Activated T-helper 1 cell treated with anti-CD3 and anti-CD28 coated beads, Interleukin-2, amount 50 U/mL, for 16 hours (primary cell): ENCODE measurements around the gene SIK2.

Source experiments
- DNase-seq, 2 donors: peaks; one replicate each; pipeline ENCODE4 v3.0.0-alpha.2; 2020; ENCODE audit warnings: low read depth in 1 of 2, low spot score in 1 of 2

Gene SIK2

DNA sequence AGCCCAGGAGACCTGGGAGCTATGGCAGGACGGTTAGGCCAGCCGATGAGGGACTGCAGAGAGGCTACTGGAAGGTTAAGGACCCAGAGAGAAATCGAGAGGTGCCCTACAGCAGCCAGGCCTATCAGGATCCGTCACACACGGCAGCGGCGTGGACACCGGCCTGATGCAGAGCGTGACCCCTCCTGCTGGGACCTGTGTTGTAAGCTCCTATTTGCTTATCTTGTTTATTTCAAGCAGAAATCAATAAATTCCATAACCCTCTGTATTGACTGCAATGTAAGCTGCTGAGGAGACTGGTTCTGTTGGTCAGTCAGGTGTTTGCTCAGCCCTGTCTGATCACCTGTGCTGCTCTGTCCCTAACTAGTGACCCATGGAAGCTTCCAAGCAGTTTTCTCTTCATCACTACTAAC, 124.1 kb downstream of the SIK2 start:
- no peak for DNase-seq

DNA sequence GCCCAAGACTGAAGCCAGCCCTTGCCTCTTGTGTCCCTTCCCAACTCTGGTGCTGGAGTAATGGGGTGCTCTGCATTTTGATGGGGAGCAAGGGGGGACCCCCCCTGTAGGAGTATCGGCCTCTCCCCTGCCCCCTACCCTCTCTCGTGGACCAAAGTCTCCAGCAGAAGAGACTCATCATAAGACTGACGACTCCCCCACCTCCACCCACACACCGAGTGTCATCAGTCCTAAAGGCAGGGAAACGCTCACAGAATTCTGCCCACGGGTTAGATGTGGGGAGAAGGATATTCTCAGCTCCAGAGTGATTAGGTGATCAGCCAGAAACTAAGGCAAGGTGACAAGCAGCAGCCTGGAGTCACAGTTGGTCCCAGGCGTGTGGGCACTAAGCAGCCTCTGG, 125.2 kb downstream of the SIK2 start:
- DNase-seq = no peak

- DNase-seq = no peak
Measured at GRCh38 chr11:111729071-111729830, 127.0 kb downstream of the SIK2 start.

DNA sequence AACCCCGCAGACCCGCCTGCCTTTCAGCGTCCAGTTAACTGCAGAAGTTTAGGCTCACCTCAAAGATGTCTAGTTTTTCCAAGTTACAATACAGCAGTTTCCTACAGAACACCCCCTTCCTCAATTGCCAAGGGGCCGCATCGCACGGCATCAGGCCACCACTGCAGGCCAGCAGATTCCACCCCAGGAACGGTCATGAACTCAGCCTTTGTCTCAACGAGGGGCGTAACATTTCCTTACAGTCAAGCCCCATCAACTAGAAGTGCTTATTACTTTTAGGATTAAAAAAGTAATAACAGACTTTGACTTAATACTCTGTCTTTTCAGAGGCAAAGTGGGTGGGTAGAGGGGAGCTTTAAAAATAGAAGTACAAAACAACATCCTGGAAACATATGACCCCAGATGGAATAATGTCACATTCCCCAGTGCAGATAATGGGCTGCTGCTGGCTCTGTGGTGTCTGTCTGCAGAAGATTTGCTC, 127.6 kb downstream of the SIK2 start:
- DNase-seq = no peak

GRCh38 chr11:111730871-111731591, 128.8 kb downstream of the SIK2 start:
- DNase-seq = no peak

GRCh38 chr11:111731821-111732220, 129.6 kb downstream of the SIK2 start:
- no peak for DNase-seq

DNA sequence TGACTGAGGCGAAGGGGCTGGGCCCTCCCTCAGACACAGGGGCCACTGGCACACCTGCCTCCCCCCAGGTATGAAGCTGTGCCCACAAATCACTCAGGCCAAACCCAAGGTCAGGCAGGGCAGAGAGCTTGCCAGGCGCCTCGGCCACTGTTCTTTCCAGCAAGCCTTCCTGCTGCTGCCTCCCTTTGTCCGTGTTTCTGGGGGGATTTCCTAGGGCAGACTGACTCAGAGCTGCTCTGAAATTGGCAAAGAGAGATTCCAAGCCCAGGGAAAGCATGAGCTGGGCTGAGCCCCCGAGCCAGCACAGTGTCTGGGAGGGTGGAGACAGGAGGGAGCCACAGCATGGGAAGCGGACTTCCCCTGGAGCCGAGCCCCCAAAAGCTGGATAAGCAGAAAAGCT, 130.8 kb downstream of the SIK2 start:
- DNase-seq = no peak

GRCh38 chr11:111733611-111734088, 131.4 kb downstream of the SIK2 start:
- DNase-seq = no peak

GRCh38 chr11:111734101-111734953, 132.1 kb downstream of the SIK2 start:
- DNase-seq = no peak

GRCh38 chr11:111734954-111735261, 132.7 kb downstream of the SIK2 start:
- DNase-seq = no peak

DNA sequence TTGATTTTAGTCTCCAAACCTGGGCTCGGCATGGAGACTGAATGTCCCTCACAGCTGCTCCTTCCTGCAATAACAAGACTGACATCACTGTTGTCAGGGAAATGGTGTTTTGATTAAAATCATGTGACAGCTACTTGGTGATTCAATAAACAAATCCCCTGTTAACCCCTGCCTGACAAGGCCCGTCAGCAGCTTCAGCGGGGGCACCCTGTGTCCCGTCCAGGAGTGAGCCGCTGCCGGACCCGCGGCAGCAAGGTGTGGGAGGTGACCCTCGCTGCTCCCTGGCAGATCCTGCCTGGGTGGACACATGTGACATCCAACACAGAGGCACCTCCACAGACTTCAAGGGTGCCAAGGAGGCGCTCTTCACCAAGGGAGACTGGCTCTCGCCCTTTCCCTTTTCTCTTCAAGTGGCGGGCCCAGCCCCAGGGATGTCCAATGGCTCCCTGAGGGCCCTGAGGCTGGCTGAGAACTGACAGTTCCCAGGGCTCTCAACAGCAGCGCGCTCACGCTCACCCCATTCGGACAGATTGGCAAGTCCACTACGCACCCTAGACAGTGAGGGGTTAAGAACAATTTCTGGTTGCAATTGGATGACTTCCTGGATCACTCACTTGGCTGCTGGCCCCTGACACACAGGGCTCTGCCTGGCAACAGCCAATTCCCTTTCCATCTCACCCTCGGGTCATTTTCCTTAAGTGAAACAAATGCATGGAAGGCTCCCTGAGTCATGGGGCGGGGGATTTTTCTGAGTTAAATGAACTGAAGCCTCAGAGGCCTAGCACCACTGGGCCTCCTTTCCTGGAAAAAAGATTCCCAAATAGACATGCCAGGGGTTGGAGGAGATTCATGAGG, 133.2 kb downstream of the SIK2 start:
- no peak for DNase-seq

GRCh38 chr11:111736181-111736590, 133.9 kb downstream of the SIK2 start:
- no peak for DNase-seq

GRCh38 chr11:111736621-111737443, 134.6 kb downstream of the SIK2 start:
- DNase-seq = no peak

DNA sequence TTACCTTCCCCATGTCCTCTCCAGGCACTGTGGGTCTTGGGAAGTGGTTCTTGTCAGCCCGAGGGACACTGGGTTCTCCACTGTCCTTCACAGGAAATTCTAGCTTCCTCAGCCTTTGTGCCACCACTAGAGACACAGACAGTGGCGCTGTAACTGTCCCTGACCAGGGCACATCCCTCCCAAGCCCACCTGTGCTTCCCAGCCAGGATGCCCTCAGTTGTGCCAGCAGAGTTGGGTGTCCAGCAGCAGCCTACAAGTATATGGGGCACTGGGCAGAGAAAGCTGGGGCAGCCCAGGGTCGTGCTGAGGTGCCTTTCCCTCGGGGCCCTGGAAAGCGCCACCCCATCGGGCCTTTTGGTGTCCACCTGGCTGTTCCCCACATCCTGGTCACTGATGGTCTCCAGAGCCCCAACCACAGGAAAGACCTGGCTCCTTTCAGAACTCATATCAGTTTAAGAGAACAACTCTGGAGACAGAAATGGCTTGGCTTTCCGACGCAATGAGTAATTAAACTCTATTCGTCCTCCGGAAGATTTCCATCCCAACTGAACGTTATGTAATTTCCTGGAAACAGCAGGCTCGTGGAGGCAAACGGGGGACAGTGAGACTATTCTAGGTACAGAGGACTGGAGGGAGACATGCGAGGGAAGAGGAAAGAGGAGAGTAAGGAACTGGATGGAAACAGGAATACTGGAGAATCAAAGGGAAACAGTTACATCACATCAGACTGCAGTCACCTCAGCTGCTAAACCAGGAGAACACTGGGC, 135.4 kb downstream of the SIK2 start:
- no peak for DNase-seq

DNA sequence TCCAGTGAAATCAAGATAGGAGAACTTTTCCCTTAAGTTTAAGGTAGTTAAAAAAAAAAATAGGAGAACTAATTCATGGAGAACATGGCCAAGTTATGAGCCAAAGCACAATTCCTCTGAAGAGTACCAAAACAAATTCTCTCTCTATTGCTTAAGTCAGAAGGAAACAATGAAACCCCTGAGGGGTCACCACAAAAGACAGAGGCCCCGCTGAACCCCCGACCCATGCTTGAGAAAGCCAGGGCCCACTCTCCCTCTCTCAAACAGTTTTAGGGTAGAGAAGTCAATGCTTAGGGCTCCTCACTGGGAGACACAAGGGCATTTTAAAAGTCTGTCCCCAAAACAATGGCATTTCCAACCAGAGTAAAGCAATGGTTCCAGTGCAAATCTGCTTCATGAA, 137.1 kb downstream of the SIK2 start:
- DNase-seq = no peak

DNA sequence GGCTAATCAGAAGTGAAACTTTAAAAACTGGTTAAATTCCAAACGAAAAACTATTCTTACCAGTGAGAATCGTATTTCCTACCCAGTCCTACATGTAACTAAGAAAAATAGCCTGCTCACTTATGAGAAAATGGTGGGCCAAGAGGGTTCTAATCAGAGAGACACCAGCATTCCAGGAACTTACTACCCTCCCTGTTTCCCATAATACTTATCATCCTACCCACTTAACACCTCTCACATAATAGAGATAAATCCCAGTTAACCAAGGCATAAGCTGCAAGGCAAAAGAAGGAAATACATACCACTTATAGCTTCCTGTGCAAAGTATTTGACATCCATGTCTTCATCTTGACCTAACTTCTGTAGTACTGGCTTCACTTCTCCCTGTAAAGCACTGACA, 139.5 kb downstream of the SIK2 start:
- DNase-seq = no peak

DNA sequence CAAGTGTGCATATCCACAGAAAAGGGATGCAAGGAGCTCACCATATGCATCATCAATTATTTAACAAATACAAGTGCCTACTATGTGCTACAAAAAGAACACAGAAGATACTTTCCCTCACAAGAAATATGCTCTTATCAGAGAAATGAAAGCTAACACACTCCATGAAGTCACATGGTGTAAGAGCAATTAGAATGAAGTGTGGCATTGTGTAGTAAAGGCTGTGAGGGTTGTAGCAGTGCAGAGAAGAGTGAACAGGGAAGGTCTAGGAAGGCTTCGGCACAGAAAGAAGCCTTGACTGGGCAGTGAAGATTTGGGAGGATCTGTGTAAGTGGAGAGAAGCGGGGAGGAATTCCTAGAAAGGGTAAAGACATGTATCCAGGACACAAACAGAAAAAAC, 141.5 kb downstream of the SIK2 start:
- DNase-seq = no peak

DNA sequence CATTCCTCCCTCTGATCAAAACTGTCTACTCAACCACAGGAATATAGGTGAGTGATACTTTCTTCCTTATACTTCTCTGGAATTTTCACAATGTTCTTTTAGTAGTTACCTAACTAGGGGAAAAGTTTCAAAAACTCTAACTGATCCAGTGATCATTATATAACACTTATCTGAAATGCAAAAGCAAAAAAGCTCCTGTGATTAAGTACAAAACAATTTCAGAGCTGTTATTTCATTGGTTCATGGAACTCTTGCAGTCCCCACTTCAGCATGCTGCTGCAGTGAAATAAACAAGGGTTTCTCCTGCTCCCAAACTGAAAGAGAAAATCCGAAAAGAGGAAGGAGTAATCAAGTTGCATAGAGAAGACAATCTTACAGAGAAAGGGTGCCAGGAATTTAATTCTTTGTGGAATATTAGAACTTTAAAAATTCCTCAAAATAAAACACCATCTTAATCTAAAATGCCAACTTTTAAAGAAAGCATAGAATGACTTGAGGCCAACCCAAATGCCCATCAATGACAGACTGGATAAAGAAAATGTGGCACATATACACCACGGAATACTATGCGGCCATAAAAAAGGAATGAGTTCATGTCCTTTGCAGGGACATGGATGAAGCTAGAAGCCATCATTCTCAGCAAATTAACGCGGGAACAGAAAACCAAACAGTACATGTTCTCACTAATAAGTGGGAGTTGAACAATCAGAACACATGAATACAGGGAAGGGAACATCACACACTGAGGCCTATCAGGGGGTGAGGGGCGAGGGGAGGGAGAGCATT, 143.7 kb downstream of the SIK2 start:
- DNase-seq = no peak
